Stimulated activated CD4-positive, alpha-beta T cell treated with anti-CD3 and anti-CD28 coated beads, Interleukin-12 subunit alpha, Interleukin-12 subunit beta, amount 100 ng/mL, for 24 hours (primary cell): ENCODE data around the gene HOXA11.

Experiments
- DNase-seq, 2 experiments: peaks; one replicate each; pipeline ENCODE4 v3.0.0-alpha.2; 2020; ENCODE audit warnings: low read depth in 2 of 2

HOXA11 gene

DNA sequence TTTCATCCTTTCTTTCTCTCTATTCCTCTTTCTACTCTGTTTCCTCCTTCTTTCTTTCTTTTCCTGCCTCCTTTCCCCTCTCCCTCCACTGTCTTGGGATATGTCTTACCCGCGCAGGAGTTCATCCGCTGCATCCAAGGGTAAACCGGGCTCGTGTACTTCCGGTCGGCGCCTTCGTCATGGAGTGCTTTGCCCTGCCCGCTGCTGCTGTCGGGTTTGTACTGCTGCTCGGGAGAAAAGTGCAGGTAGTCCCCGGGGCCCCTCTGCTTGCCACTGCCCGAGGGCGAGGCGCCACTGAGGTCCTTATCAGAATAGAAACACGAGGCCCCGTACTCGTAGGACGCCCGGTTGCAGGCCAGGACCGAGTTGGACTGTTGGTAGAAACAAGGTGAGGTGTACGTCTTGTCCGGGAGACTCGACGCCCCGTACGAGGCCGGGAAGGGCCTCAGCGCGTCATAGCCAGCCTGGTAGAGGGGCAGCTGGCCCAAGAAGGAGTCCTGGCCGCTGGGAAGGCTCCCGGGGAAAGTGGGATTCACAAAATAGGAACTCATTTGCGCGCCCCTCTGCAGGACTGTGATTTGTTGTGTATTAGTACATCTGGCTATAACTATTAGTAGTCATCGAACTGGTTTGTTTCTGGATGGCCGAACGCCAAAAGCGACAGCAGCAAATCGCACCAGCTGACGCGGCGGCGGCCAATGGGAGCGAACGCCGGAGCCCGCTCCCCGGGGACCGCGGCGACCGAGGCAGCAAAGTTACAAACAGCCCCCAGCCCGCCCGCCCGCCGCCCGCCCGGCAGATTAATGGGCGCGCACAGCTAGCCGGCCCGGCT lies 37.6 kb downstream of the HOXA11 start, which contains the start of gene HOXA6:
Gene HOXA6 (minus strand): TSS at position 576 of the 832 bp plus-strand sequence. CDS start 25 bp downstream, at position 551.
- DNase-seq = no peak

DNA sequence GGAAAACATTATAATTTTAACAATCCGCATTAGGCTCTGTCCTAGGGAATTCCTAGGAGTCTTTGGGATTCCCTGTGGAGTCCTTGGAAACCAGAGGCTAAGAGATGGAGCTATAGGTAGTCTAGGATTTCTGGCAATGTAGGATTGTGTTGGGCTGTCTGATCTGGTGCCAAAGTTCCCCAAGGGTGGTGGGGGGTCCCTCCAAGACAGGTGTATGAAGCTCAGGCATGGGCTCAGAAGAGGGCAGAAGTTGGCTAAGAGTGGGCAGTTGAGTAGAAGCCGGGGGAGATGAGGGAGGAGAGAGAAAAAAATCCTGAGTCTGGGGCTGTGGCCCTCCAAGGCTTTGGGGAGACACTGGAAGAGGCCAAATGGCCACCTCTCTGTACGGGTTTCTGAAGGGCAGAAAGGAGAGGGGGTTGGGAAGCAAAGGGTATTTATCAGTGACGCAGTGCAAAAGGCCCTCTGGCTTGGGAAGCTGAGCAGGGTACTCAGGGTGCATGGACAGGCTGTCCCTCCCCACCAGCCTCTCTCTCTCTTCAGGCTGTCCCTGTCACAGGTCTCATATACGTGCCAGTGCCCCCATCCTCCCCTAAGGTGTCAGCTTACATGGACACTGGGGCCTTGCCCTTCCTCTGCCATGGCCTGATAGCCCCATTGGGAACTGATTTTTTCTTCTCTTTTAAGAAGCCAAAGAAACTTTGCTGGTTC lies 38.4 kb downstream of the HOXA11 start:
- no peak for DNase-seq

DNA sequence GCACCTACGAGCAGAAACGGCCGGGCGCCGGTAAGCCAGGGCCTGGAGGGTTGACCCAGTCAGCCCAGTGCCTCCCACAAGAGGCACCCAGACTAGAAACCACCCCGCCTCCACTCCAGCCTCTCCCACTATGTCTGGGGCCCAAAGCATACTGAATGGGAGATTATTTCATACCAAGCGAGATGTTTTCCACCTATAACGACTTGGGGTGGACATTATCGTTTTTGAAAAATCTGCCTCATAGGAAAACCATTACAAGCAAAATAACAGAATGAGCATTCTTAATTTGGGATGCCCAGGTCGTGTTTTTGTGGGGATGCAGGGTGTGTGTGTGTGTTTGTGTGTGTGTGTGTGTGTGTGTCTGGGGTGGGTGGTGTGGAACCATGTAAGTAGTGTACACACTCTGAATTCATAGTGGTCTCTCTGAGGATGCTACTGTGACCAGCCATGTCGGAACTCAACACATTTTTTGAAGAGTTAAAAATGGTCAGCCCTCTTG lies 39.1 kb downstream of the HOXA11 start:
- DNase-seq = no peak

DNA sequence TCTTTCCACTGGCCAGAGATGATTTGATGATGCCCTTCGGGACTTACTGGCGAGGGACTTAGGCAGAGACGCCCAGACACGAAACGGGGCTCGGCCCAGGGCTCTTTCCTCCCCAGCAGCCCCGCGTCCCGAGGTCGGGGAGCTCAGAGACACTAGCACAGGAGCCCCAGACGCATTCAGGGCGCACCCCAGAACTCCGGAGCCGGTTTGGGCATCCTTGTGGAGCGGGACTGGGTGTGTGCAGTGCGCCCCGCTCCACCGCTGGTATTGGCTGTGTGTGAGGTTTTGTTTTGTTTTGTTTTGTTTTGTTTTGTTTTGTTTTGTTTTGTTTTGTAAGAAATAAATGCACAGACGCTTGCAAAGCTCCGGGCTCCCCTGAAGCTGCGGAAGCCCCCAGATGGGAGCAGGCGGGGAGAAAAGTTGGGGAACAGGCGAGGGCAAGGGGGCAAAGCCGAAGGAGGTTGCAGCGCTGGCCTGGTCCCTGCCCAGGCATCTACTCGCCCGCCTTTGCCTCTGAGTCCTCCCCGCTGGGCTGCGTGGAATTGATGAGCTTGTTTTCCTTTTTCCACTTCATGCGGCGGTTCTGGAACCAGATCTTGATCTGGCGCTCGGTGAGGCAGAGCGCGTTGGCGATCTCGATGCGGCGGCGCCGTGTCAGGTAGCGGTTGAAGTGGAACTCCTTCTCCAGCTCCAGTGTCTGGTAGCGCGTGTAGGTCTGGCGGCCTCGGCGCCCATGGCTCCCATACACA lies 39.7 kb downstream of the HOXA11 start:
- DNase-seq = no peak

DNA sequence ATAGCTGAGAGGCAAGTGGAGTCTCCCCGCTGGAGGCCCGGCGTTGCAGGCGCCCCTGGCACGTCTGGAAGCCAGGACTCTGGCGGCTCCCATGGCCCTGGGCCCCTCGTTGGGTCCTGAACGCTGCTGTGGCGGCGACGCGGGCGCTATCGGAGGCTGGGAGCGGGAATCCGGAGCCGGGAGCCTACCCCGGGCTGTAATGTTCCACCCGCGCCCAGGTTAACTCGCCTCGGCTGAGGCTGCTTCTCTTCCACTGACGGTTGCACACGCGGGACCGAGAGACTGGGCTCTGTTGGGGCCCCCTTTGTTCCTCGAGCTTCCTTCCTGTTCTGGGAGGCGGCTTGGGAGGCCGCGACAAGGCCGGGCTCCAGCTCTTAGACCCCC lies 40.3 kb downstream of the HOXA11 start:
- no peak for DNase-seq

DNA sequence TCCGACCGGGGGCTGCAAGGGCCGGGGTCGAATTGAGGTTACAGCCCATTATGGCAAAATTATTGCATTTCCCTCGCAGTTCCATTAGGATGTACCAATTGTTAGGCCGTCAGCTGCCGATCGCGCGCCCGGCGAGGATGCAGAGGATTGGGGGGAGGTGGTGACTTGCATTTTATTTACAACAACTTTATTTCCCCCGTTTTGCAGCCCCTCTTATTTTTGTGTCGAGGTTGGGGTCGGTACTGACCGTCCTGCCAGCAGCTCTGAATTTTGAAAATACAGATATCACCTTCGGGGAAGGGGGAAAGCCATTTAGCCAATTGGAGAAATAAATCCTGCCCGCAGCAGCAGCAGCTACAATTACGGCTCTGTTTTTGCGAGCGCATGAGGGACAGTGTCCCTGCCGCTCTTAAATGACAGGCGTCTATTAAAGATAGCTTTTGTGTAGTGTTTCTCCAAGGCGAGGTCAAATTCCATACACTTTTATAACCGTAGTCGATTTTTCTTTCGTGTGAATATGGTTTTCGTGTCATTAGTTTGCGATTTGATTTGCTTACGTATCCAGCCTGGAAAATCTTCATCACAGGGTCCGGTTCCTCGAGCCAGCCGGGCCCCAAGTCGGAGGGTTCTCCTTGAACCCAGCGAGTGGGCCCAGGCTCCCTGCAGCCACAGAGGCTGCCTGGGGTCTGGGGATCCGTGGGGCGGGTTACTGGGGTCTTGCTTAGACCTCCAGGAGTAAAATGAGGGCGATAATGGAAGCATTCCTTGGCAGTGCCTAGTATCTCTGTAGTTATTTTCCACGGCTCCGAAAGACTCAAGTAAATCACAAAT lies 40.9 kb downstream of the HOXA11 start:
- no peak for DNase-seq

DNA sequence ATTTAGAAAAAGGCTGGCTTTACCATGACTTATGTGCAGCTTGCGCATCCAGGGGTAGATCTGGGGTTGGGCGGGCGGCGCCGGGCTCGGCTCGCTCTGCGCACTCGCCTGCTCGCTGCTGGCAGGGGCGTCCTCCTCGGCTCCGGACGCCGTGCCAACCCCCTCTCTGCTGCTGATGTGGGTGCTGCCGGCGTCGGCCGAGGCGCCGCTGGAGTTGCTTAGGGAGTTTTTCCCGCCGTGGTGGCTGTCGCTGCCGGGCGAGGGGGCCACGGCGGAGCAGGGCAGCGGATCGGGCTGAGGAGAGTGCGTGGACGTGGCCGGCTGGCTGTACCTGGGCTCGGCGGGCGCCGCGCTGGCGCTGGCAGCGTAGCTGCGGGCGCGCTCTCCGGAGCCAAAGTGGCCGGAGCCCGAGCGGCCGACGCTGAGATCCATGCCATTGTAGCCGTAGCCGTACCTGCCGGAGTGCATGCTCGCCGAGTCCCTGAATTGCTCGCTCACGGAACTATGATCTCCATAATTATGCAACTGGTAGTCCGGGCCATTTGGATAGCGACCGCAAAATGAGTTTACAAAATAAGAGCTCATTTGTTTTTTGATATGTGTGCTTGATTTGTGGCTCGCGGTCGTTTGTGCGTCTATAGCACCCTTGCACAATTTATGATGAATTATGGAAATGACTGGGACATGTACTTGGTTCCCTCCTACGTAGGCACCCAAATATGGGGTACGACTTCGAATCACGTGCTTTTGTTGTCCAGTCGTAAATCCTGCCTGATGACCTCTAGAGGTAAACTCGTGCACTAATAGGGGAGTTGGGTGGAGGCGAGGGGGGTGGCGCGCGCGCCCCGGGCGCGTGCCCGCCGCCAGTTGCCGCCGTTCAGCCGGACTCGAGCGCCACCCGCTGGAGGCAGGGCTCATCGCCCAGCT lies 41.7 kb downstream of the HOXA11 start, which contains the start of gene HOXA5:
Gene HOXA5 (minus strand): TSS at position 659 of the 927 bp plus-strand sequence. CDS start 74 bp downstream, at position 585.
- DNase-seq = no peak

- no peak for DNase-seq
These were observed 42.4 kb downstream of the HOXA11 start for GRCh38 chr7:27142580-27143022.

DNA sequence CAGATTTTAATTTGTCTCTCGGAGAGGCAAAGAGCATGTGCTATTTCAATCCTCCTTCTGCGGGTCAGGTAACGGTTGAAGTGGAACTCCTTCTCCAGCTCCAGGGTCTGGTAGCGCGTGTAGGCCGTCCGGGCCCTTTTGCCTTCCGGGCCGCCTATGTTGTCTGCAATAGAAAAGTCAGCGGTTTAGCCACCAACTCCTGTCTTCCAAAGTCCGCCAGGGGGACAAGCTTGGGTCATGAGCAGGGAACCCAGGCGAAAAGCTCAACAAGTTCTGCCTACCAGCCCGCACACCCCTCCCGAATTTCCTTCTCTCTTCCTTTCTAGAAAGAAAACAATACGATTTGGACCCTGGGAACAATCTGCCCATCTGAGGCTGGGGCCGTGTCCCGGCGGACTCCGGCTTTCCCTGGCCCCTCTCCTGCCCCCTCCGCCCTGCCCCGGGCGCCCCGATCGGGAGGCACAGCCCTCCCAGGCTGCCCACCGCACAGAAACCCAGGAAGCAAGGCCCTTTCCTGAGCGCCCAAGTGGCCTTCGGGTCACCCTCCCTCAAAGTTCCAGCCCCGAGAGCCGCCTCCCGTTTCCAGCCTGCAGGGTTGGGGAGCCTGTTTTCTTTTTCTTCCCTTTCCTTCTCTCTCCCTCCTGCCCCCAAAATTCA lies 43.0 kb downstream of the HOXA11 start:
- no peak for DNase-seq

DNA sequence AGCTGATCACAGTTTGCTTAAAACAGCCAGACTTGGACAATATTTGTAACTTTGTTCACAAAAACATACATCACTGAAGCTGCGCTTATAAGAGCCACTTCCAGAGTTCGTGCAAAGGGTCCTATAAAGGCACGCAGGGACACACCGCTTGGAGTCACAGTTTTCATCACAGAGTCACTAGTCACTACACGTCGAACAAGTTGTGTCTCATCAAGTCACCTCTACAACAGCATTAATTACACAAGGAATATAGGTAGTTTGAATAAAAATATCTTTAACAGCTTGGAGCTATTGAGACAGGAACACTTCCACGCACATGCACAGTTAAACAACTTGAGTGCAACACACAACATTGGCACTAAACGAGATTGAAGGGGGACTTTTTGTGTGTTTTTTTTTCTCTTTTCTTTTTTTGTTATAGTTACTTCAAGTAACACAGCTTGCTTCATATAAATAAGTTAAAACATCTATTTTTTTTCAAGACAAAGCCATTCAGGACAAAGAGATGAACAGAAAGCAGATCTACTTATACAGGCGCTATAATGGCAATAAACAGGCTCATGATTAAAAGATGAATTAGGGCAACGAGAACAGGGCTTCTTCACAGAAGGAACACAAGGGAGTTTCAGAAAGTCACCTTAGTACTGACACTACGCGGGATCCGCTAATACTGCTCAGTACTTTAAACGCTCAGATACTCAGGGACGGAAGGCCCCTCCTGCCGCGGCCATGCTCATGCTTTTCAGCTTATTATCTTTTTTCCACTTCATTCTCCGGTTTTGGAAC lies 43.7 kb downstream of the HOXA11 start:
- no peak for DNase-seq

- DNase-seq = no peak
These were observed 44.7 kb downstream of the HOXA11 start for GRCh38 chr7:27140126-27140857.

- no peak for DNase-seq
These were observed 45.5 kb downstream of the HOXA11 start for GRCh38 chr7:27139334-27140125.

- DNase-seq = no peak
These were observed 46.1 kb downstream of the HOXA11 start for GRCh38 chr7:27138985-27139333.

GRCh38 chr7:27138472-27138871 lies 46.6 kb downstream of the HOXA11 start:
- no peak for DNase-seq

DNA sequence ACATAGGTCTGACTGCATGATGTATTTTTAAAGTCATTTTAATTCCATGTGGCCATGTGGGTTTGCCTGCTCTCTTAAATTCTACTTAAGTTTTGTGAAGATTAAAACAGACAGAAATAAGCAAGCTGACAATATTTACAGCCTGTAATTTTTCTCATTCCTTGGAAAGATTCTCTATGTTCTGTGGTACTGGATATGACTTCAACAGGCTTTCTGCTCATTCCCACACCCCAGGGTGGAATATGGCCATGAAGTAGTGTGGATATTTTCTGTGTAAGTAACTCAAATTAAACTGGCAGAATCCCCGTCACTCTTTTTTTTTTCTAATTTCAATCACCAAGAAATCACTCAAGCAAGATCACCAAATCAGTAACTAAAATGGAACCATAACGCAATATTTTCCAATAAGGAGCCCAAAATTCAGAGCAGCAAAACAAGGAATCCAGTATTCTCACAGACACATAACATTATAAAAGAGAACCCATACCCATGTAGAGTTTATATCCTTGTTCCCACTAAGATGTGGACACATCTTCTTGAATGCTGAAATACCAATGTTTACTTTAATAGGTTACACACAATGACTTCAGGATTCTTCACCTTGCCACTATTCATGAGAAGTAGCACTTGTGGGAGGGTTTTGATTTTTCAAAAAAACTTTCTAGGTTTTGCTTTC lies 47.3 kb downstream of the HOXA11 start:
- no peak for DNase-seq

DNA sequence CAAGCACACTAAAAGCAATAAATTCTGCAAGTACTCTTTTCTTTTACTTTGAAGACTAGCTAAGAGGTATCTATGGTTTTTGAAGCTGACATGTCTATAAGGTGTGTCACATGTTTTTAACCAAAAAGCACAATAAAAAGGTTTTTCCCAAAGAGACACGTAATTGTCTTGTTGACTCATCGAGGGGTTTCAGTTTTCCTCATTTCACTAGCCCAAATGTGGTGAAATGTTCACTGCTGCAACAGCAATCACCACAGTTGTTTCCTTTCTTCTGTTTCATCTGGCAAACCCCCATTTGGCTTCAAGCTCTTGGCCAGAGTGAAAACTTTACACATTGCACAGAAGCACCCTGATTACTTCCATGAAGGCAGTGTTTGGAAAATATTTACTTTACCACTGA lies 50.6 kb downstream of the HOXA11 start:
- DNase-seq = no peak
